HL-60/S4 treated with phorbol 12-myristate 13-acetate at 8.2 ng/mL for 4 days and 3 days (cell line): ENCODE data around the gene SF3B2.
"Not testable (repeated sequence)": the region's sequence is repeated elsewhere in the genome, so short reads cannot be mapped to it uniquely, and the experiment has no call there.

Source experiments
- in situ Hi-C: fragments of 300-500 bp; cut with MboI; formaldehyde crosslinking; loops from 2 replicates; pipeline ENCODE4 v1.15.0; 2022; ENCODE audit warnings: low sequenced_read_pairs

Gene SF3B2

GRCh38 chr11:66071381-66071801 is 19.2 kb downstream of the SF3B2 start:
- in situ Hi-C loops, result no loop called here

- in situ Hi-C loops, result no loop called here
Observed at GRCh38 chr11:66072081-66072480, 19.9 kb downstream of the SF3B2 start.

GRCh38 chr11:66072518-66072917 is 20.4 kb downstream of the SF3B2 start:
- in situ Hi-C loops, result no loop called here

- in situ Hi-C loops, result no loop called here
Observed at GRCh38 chr11:66073669-66074068, 21.5 kb downstream of the SF3B2 start.

GRCh38 chr11:66075273-66075672 is 23.1 kb downstream of the SF3B2 start:
- in situ Hi-C loops, result no loop called here

GRCh38 chr11:66076561-66076960 is 24.4 kb downstream of the SF3B2 start:
- in situ Hi-C loops, result no loop called here

- in situ Hi-C loops, result no loop called here
Observed at GRCh38 chr11:66077927-66078326, 25.8 kb downstream of the SF3B2 start.

GRCh38 chr11:66078949-66079348 is 26.8 kb downstream of the SF3B2 start:
- in situ Hi-C loops, result not testable (repeated sequence)

GRCh38 chr11:66080055-66080817 is 28.1 kb downstream of the SF3B2 start:
- in situ Hi-C loops, result no loop called here

- in situ Hi-C loops, result no loop called here
Observed at GRCh38 chr11:66081505-66081904, 29.3 kb downstream of the SF3B2 start.

GRCh38 chr11:66082946-66083698 is 31.0 kb downstream of the SF3B2 start:
- in situ Hi-C loops, result no loop called here

GRCh38 chr11:66083767-66084166 is 31.6 kb downstream of the SF3B2 start:
- in situ Hi-C loops, result no loop called here

- in situ Hi-C loops, result no loop called here
Observed at GRCh38 chr11:66084821-66085475, 32.8 kb downstream of the SF3B2 start.

GRCh38 chr11:66087148-66087908 is 35.2 kb downstream of the SF3B2 start:
- in situ Hi-C loops, result no loop called here

GRCh38 chr11:66089067-66089466 is 36.9 kb downstream of the SF3B2 start:
- in situ Hi-C loops, result no loop called here

GRCh38 chr11:66090288-66090687 is 38.1 kb downstream of the SF3B2 start:
- in situ Hi-C loops, result no loop called here

- in situ Hi-C loops, result not testable (repeated sequence)
Observed at GRCh38 chr11:66092125-66092524, 40.0 kb downstream of the SF3B2 start.

GRCh38 chr11:66099746-66100145 is 47.6 kb downstream of the SF3B2 start:
- in situ Hi-C loops, result not testable (repeated sequence)

GRCh38 chr11:66100272-66101065 is 48.3 kb downstream of the SF3B2 start:
- in situ Hi-C loops, result no loop called here

- in situ Hi-C loops, result no loop called here
Observed at GRCh38 chr11:66101066-66101464, 48.9 kb downstream of the SF3B2 start.
